Coronary artery (tissue), 2 donors: ENCODE data around the gene IFI27.
A peak's percentile ranks its signal among the peaks of the same experiment; 100 is the strongest.

Experiments used
- DNase-seq: peaks from one replicate; pipeline ENCODE4 v3.0.0-alpha.2; 2017; ENCODE audit warnings: low spot score
- H3K27ac ChIP-seq, 2 donors: fragments of 200-600 bp; sonication (generic); one replicate each; pipeline ENCODE4 v1.5.1; 2016 to 2019
- H3K4me3 ChIP-seq: fragments of 200-600 bp; sonication (generic); 2 replicates; pipeline ENCODE4 v1.5.1; 2016; ENCODE audit warnings: mild to moderate bottlenecking, moderate library complexity
- TF ChIP-seq, protein P1 (sequence below): fragments of 200-600 bp; sonication (generic); IDR thresholded peaks from one replicate; pipeline ENCODE4 v1.5.1; 2019; ENCODE audit warnings: antibody characterized with exemption

Gene IFI27

DNA sequence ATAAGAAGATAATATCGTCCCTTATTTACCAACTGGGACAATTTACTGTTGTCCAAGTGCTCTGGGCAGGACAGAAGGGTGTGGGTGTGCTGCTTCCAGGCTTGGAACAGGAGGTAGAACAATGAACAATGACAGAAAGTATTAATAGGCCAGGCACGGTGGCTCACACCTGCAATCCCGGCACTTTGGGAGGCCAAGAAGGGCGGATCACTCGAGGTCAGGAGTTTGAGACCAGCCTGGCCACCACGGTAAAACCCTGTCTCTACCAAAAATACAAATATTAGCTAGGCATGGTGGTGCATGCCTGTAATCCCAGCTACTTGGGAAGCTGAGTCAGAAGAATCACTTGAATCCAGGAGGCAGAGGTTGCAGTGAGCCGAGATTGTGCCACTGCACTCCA lies 2.5 kb downstream of the IFI27 start:
- peak; percentile 8 for DNase-seq
- H3K27ac ChIP-seq: peak overlapping the region; percentile 10 to 68
- H3K4me3 ChIP-seq: no peak overlapping the region
- TF ChIP-seq, protein P1, sequence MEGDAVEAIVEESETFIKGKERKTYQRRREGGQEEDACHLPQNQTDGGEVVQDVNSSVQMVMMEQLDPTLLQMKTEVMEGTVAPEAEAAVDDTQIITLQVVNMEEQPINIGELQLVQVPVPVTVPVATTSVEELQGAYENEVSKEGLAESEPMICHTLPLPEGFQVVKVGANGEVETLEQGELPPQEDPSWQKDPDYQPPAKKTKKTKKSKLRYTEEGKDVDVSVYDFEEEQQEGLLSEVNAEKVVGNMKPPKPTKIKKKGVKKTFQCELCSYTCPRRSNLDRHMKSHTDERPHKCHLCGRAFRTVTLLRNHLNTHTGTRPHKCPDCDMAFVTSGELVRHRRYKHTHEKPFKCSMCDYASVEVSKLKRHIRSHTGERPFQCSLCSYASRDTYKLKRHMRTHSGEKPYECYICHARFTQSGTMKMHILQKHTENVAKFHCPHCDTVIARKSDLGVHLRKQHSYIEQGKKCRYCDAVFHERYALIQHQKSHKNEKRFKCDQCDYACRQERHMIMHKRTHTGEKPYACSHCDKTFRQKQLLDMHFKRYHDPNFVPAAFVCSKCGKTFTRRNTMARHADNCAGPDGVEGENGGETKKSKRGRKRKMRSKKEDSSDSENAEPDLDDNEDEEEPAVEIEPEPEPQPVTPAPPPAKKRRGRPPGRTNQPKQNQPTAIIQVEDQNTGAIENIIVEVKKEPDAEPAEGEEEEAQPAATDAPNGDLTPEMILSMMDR: no peak

- Histone ChIP-seq H3K27ac (peak overlapping the region; percentile 10 to 68), H3K4me3 (no peak overlapping the region)
Observed at GRCh38 chr14:94113490-94113889, 3.0 kb downstream of the IFI27 start.

GRCh38 chr14:94113908-94114588 lies 3.5 kb downstream of the IFI27 start:
- Histone ChIP-seq H3K4me3 (peak overlapping the region; percentile 6), H3K27ac (peak overlapping the region in 1 of 2 donors; percentile 68)
- TF ChIP-seq, protein P1: no peak
- DNase-seq: peak; percentile 35

More at GRCh38 chr14:94113490-94113889, 3.0 kb downstream of the IFI27 start:
- TF ChIP-seq, protein P1: no peak
- peak; percentile 58 for DNase-seq

GRCh38 chr14:94114589-94115057 lies 4.1 kb downstream of the IFI27 start:
- Histone ChIP-seq H3K4me3 (peak overlapping the region; percentile 6), H3K27ac (peak overlapping the region in 1 of 2 donors; percentile 68)
- DNase-seq: peak; percentile 65
- TF ChIP-seq, protein P1: no peak

- peak; percentile 67 for DNase-seq
- TF ChIP-seq, protein P1: no peak
- H3K27ac ChIP-seq: peak overlapping the region in 1 of 2 donors; percentile 68
- no peak overlapping the region for H3K4me3 ChIP-seq
Observed at GRCh38 chr14:94115058-94115591, 4.6 kb downstream of the IFI27 start.

DNA sequence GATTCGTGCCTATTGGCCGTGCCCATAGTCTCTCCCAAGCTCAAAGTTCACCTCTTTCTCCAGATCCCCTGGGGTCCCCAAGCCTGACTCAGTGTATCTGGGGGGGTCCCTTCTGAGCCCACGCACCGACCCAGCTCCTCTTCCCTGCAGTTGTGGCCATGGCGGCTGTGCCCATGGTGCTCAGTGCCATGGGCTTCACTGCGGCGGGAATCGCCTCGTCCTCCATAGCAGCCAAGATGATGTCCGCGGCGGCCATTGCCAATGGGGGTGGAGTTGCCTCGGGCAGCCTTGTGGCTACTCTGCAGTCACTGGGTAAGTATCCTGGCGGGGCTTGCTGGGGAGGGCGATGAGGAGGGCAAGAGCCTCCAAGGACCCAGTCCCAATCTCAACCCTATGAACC lies 5.1 kb downstream of the IFI27 start:
- TF ChIP-seq, protein P1: no peak
- peak; percentile 69 for DNase-seq
- peak overlapping the region in 1 of 2 donors; percentile 7 for H3K27ac ChIP-seq

GRCh38 chr14:94116701-94117100 lies 6.2 kb downstream of the IFI27 start:
- Histone ChIP-seq H3K27ac (no peak overlapping the region), H3K4me3 (no peak overlapping the region)
- TF ChIP-seq, protein P1: no peak
- no peak for DNase-seq

More for the DNA sequence above, 5.1 kb downstream of the IFI27 start:
- no peak overlapping the region for H3K4me3 ChIP-seq
